Measurements from ENCODE around the gene ZBTB9. TPM values are rescaled to one million over a fixed set of nuclear protein-coding genes. Genes with fewer than 3 reads are reported as not detected.

ZBTB9 gene
- total RNA-seq, 3 donors from 2014 or later: 22.9 to 23.4 (median 22.9) TPM

GRCh38 chr6:33437666-33438065, 16.7 kb upstream of the ZBTB9 start:
- peaks cover 16% of the 10 kb centered on the region for H3K36me3 Mint-ChIP-seq (ENCODE audit: insufficient read depth)
- no peak overlapping the region for H3K4me3 Mint-ChIP-seq
- no peaks in the 10 kb centered on the region for H3K9me3 Mint-ChIP-seq
- H3K4me1 Mint-ChIP-seq (ENCODE audit: low read depth): peaks cover 11% of the 10 kb centered on the region
- DNase-seq (no peak), ATAC-seq (no peak)
- H3K27me3 Mint-ChIP-seq (ENCODE audit: low read depth): no peaks in the 10 kb centered on the region

- no peaks in the 10 kb centered on the region for H3K27me3 Mint-ChIP-seq (ENCODE audit: low read depth)
- H3K9me3 Mint-ChIP-seq: no peaks in the 10 kb centered on the region
- DNase-seq: no peak
- H3K4me3 Mint-ChIP-seq: no peak overlapping the region
- no peak for ATAC-seq
- H3K4me1 Mint-ChIP-seq (ENCODE audit: low read depth): peaks cover 2% of the 10 kb centered on the region
- H3K36me3 Mint-ChIP-seq (ENCODE audit: insufficient read depth): peaks cover 16% of the 10 kb centered on the region
Observed at GRCh38 chr6:33438978-33439594, 15.3 kb upstream of the ZBTB9 start.

GRCh38 chr6:33439956-33440648, 14.3 kb upstream of the ZBTB9 start:
- peaks cover 2% of the 10 kb centered on the region for H3K4me1 Mint-ChIP-seq (ENCODE audit: low read depth)
- ATAC-seq (no peak), DNase-seq (no peak)
- no peak overlapping the region for H3K4me3 Mint-ChIP-seq
- peaks cover 16% of the 10 kb centered on the region for H3K36me3 Mint-ChIP-seq (ENCODE audit: insufficient read depth)
- H3K9me3 Mint-ChIP-seq: no peaks in the 10 kb centered on the region
- no peaks in the 10 kb centered on the region for H3K27me3 Mint-ChIP-seq (ENCODE audit: low read depth)

- Mint-ChIP-seq H3K9me3 (no peaks in the 10 kb centered on the region), H3K27me3 (ENCODE audit: low read depth) (no peaks in the 10 kb centered on the region), H3K4me1 (ENCODE audit: low read depth) (peaks cover 2% of the 10 kb centered on the region), H3K4me3 (no peak overlapping the region), H3K36me3 (ENCODE audit: insufficient read depth) (peaks cover 16% of the 10 kb centered on the region)
- DNase-seq (no peak), ATAC-seq (no peak)
Observed at GRCh38 chr6:33440649-33441309, 13.6 kb upstream of the ZBTB9 start.

GRCh38 chr6:33441457-33441856, 12.9 kb upstream of the ZBTB9 start:
- Mint-ChIP-seq H3K4me1 (ENCODE audit: low read depth) (peaks cover 2% of the 10 kb centered on the region), H3K9me3 (no peaks in the 10 kb centered on the region), H3K36me3 (ENCODE audit: insufficient read depth) (peaks cover 19% of the 10 kb centered on the region), H3K4me3 (no peak overlapping the region), H3K27me3 (ENCODE audit: low read depth) (no peaks in the 10 kb centered on the region)
- DNase-seq (no peak), ATAC-seq (no peak)

GRCh38 chr6:33442283-33442682, 12.1 kb upstream of the ZBTB9 start:
- Mint-ChIP-seq H3K4me1 (ENCODE audit: low read depth) (peaks cover 2% of the 10 kb centered on the region), H3K36me3 (ENCODE audit: insufficient read depth) (peaks cover 18% of the 10 kb centered on the region), H3K9me3 (no peaks in the 10 kb centered on the region), H3K4me3 (no peak overlapping the region), H3K27me3 (ENCODE audit: low read depth) (no peaks in the 10 kb centered on the region)
- DNase-seq (no peak), ATAC-seq (no peak)

- DNase-seq (no peak), ATAC-seq (no peak)
- peaks cover 2% of the 10 kb centered on the region for H3K4me1 Mint-ChIP-seq (ENCODE audit: low read depth)
- no peak overlapping the region for H3K4me3 Mint-ChIP-seq
- no peaks in the 10 kb centered on the region for H3K27me3 Mint-ChIP-seq (ENCODE audit: low read depth)
- H3K36me3 Mint-ChIP-seq (ENCODE audit: insufficient read depth): peaks cover 16% of the 10 kb centered on the region
- H3K9me3 Mint-ChIP-seq: no peaks in the 10 kb centered on the region
Observed at GRCh38 chr6:33443025-33443424, 11.4 kb upstream of the ZBTB9 start.

GRCh38 chr6:33443619-33444504, 10.5 kb upstream of the ZBTB9 start:
- Mint-ChIP-seq H3K36me3 (ENCODE audit: insufficient read depth) (peaks cover 18% of the 10 kb centered on the region), H3K4me1 (ENCODE audit: low read depth) (peaks cover 2% of the 10 kb centered on the region), H3K27me3 (ENCODE audit: low read depth) (no peaks in the 10 kb centered on the region), H3K4me3 (no peak overlapping the region), H3K9me3 (no peaks in the 10 kb centered on the region)
- ATAC-seq (no peak), DNase-seq (no peak)

GRCh38 chr6:33445119-33445603, 9.2 kb upstream of the ZBTB9 start:
- H3K9me3 Mint-ChIP-seq: no peaks in the 10 kb centered on the region
- peaks cover 17% of the 10 kb centered on the region for H3K36me3 Mint-ChIP-seq (ENCODE audit: insufficient read depth)
- DNase-seq: no peak
- H3K4me3 Mint-ChIP-seq: no peak overlapping the region
- no peaks in the 10 kb centered on the region for H3K27me3 Mint-ChIP-seq (ENCODE audit: low read depth)
- H3K4me1 Mint-ChIP-seq (ENCODE audit: low read depth): no peaks in the 10 kb centered on the region
- no peak for ATAC-seq

- DNase-seq: no peak
- Mint-ChIP-seq H3K27me3 (ENCODE audit: low read depth) (no peaks in the 10 kb centered on the region), H3K36me3 (ENCODE audit: insufficient read depth) (peaks cover 17% of the 10 kb centered on the region), H3K4me3 (no peak overlapping the region), H3K9me3 (no peaks in the 10 kb centered on the region), H3K4me1 (ENCODE audit: low read depth) (no peaks in the 10 kb centered on the region)
- no peak for ATAC-seq
Observed at GRCh38 chr6:33446356-33446755, 8.0 kb upstream of the ZBTB9 start.

GRCh38 chr6:33450434-33450833, 3.9 kb upstream of the ZBTB9 start:
- peaks cover 15% of the 10 kb centered on the region for H3K4me1 Mint-ChIP-seq (ENCODE audit: low read depth)
- DNase-seq: no peak
- H3K9me3 Mint-ChIP-seq: no peaks in the 10 kb centered on the region

GRCh38 chr6:33451606-33452005, 2.8 kb upstream of the ZBTB9 start:
- Mint-ChIP-seq H3K36me3 (ENCODE audit: insufficient read depth) (peaks cover 12% of the 10 kb centered on the region), H3K4me1 (ENCODE audit: low read depth) (peaks cover 17% of the 10 kb centered on the region)
- no peak for DNase-seq

More at GRCh38 chr6:33450434-33450833, 3.9 kb upstream of the ZBTB9 start:
- Mint-ChIP-seq H3K4me3 (no peak overlapping the region), H3K36me3 (ENCODE audit: insufficient read depth) (peaks cover 8% of the 10 kb centered on the region), H3K27me3 (ENCODE audit: low read depth) (no peaks in the 10 kb centered on the region)
- no peak for ATAC-seq

GRCh38 chr6:33452496-33452895, 1.9 kb upstream of the ZBTB9 start:
- no peak overlapping the region for H3K4me3 Mint-ChIP-seq
- DNase-seq (no peak), ATAC-seq (no peak)
- H3K9me3 Mint-ChIP-seq: no peaks in the 10 kb centered on the region
- peaks cover 24% of the 10 kb centered on the region for H3K4me1 Mint-ChIP-seq (ENCODE audit: low read depth)
- no peaks in the 10 kb centered on the region for H3K27me3 Mint-ChIP-seq (ENCODE audit: low read depth)
- H3K36me3 Mint-ChIP-seq (ENCODE audit: insufficient read depth): peaks cover 18% of the 10 kb centered on the region

More at GRCh38 chr6:33451606-33452005, 2.8 kb upstream of the ZBTB9 start:
- no peak for ATAC-seq
- H3K27me3 Mint-ChIP-seq (ENCODE audit: low read depth): no peaks in the 10 kb centered on the region
- no peak overlapping the region for H3K4me3 Mint-ChIP-seq
- no peaks in the 10 kb centered on the region for H3K9me3 Mint-ChIP-seq

- H3K4me3 Mint-ChIP-seq: peak overlapping the region; percentile 88
- no peak for ATAC-seq
- no peaks in the 10 kb centered on the region for H3K9me3 Mint-ChIP-seq
- H3K27me3 Mint-ChIP-seq (ENCODE audit: low read depth): no peaks in the 10 kb centered on the region
- H3K36me3 Mint-ChIP-seq (ENCODE audit: insufficient read depth): peaks cover 18% of the 10 kb centered on the region
- DNase-seq: no peak
- H3K4me1 Mint-ChIP-seq (ENCODE audit: low read depth): peaks cover 25% of the 10 kb centered on the region
Observed at GRCh38 chr6:33453393-33454008, 875 bp upstream of the ZBTB9 start.

Data from activated T-cell treated with anti-CD3 and anti-CD28 coated beads, Interleukin-2, amount 50 U/mL, for 4 hours (primary cell).